ENCODE data around the gene PFAS.
A peak's percentile ranks its signal among the peaks of the same experiment; 100 is the strongest.

PFAS gene

GRCh38 chr17:8248751-8249607 lies at the start of gene PFAS:
Gene PFAS (plus strand): TSS chr17:8249289. CDS start chr17:8253938, 4,649 bp downstream.
- TF ChIP-seq CTCF (IDR thresholded peaks at IDR 0.05) (no peak), ZFX (IDR thresholded peaks at IDR 0.05; ENCODE audit: borderline replicate concordance) (no peak)
- H3K27ac ChIP-seq, result peak within 1 kb of the TSS; percentile 99

- TF ChIP-seq ZFX (IDR thresholded peaks at IDR 0.05; ENCODE audit: borderline replicate concordance), result no peak
- TF ChIP-seq CTCF (IDR thresholded peaks at IDR 0.05), result no peak
These were observed 44.1 kb upstream of the PFAS start for GRCh38 chr17:8204761-8205555.

GRCh38 chr17:8206536-8206935 lies 42.6 kb upstream of the PFAS start:
- no peak overlapping the region for H3K27ac ChIP-seq
- TF ChIP-seq CTCF (IDR thresholded peaks at IDR 0.05), result no peak
- TF ChIP-seq ZFX (IDR thresholded peaks at IDR 0.05; ENCODE audit: borderline replicate concordance), result no peak

More at GRCh38 chr17:8204761-8205555, 44.1 kb upstream of the PFAS start:
- H3K27ac ChIP-seq, result no peak overlapping the region

GRCh38 chr17:8209907-8210760 lies 39.0 kb upstream of the PFAS start, which contains the start of gene AURKB:
Gene AURKB (minus strand): TSS chr17:8210575. CDS start chr17:8210224, 351 bp downstream.
- no peak for TF ChIP-seq ZFX (IDR thresholded peaks at IDR 0.05; ENCODE audit: borderline replicate concordance)
- no peak for TF ChIP-seq CTCF (IDR thresholded peaks at IDR 0.05)
- H3K27ac ChIP-seq, result peak within 1 kb of the TSS; percentile 91

- H3K27ac ChIP-seq, result peak overlapping the region; percentile 91
- TF ChIP-seq ZFX (IDR thresholded peaks at IDR 0.05; ENCODE audit: borderline replicate concordance) (no peak), CTCF (IDR thresholded peaks at IDR 0.05) (no peak)
These were observed 38.2 kb upstream of the PFAS start for GRCh38 chr17:8210761-8211458.

All from 22Rv1 (cell line).